Measurements from ENCODE around the gene ADK. TPM values are rescaled to one million over a fixed set of nuclear protein-coding genes. Genes with fewer than 3 reads are reported as not detected.

ADK gene
- total RNA-seq, 1 experiment from 2014 or later, result 159 TPM

GRCh38 chr10:74122060-74122459 lies 29.0 kb upstream of the ADK start:
- ChIA-PET POLR2A (ENCODE audit: unreplicated experiment) (no interaction called here), CTCF (no interaction called here)
- Histone ChIP-seq H3K79me2 (ENCODE audit: low read depth) (no peaks in the 10 kb centered on the region), H3K9me2 (ENCODE audit: insufficient read depth) (no peaks in the 10 kb centered on the region), H3K27ac (no peak overlapping the region), H3K9me3 (ENCODE audit: insufficient read depth, low read depth) (no peaks in the 10 kb centered on the region), H3K27me3 (ENCODE audit: insufficient read depth, low read depth) (no peaks in the 10 kb centered on the region), H2AFZ (no peak overlapping the region), H4K20me1 (ENCODE audit: insufficient read depth) (no peaks in the 10 kb centered on the region), H3K4me2 (no peak overlapping the region), H3K4me3 (no peak overlapping the region), H3K36me3 (ENCODE audit: low read depth) (peaks cover 50% of the 10 kb centered on the region), H3K4me1 (replicated peaks; ENCODE audit: insufficient read depth) (peaks cover 15% of the 10 kb centered on the region), H3F3A (ENCODE audit: insufficient read depth, low read depth) (peaks cover 55% of the 10 kb centered on the region; the same call in 1 of the 2 replicates)
- DNase-seq, result no peak
- TF ChIP-seq CTCF (conservative IDR thresholded peaks at IDR 0.05), result no peak
- no TSS peak for BruUV-seq (replicated peaks)
- intact Hi-C loops (cut with micrococcal nuclease; ENCODE audit: unreplicated experiment), result no loop called here

GRCh38 chr10:74123081-74123480 lies 27.9 kb upstream of the ADK start:
- H3K27me3 ChIP-seq (ENCODE audit: insufficient read depth, low read depth), result no peaks in the 10 kb centered on the region
- no peak overlapping the region for H3K27ac ChIP-seq
- ChIA-PET POLR2A (ENCODE audit: unreplicated experiment) (interaction anchor here (0.5 kb wide), 1 partner anchor 970 kb away, joined by 3 read pairs; no protein-coding TSS in a partner anchor), CTCF (interaction anchor here (0.7 to 0.8 kb wide), 3 partner anchors 115 to 1312 kb away, joined by 3 read pairs; no protein-coding TSS in a partner anchor)
- no TSS peak for BruUV-seq (replicated peaks)
- H2AFZ ChIP-seq, result no peak overlapping the region
- H3F3A ChIP-seq (ENCODE audit: insufficient read depth, low read depth), result peaks cover 44% of the 10 kb centered on the region; the same call in 1 of the 2 replicates
- DNase-seq, result no peak
- no peak overlapping the region for H3K4me2 ChIP-seq
- H4K20me1 ChIP-seq (ENCODE audit: insufficient read depth), result no peaks in the 10 kb centered on the region
- intact Hi-C loops (cut with micrococcal nuclease; ENCODE audit: unreplicated experiment), result no loop called here
- no peaks in the 10 kb centered on the region for H3K79me2 ChIP-seq (ENCODE audit: low read depth)
- H3K4me1 ChIP-seq (replicated peaks; ENCODE audit: insufficient read depth), result peaks cover 15% of the 10 kb centered on the region
- H3K4me3 ChIP-seq, result no peak overlapping the region
- TF ChIP-seq CTCF (conservative IDR thresholded peaks at IDR 0.05), result no peak
- no peak for TF ChIP-seq EZH2 (IDR thresholded peaks at IDR 0.05; ENCODE audit: low read depth)
- no peaks in the 10 kb centered on the region for H3K9me2 ChIP-seq (ENCODE audit: insufficient read depth)
- peaks cover 51% of the 10 kb centered on the region for H3K36me3 ChIP-seq (ENCODE audit: low read depth)
- H3K9me3 ChIP-seq (ENCODE audit: insufficient read depth, low read depth), result no peaks in the 10 kb centered on the region

- POLR2A ChIA-PET (ENCODE audit: unreplicated experiment), result no interaction called here
- Histone ChIP-seq H3K4me1 (replicated peaks; ENCODE audit: insufficient read depth) (no peaks in the 10 kb centered on the region), H2AFZ (no peak overlapping the region), H3K36me3 (ENCODE audit: low read depth) (peaks cover 46% of the 10 kb centered on the region), H3K9me2 (ENCODE audit: insufficient read depth) (no peaks in the 10 kb centered on the region), H3F3A (ENCODE audit: insufficient read depth, low read depth) (no peaks in the 10 kb centered on the region), H3K4me3 (no peak overlapping the region), H3K9me3 (ENCODE audit: insufficient read depth, low read depth) (no peaks in the 10 kb centered on the region), H3K27me3 (ENCODE audit: insufficient read depth, low read depth) (no peaks in the 10 kb centered on the region), H3K27ac (no peak overlapping the region), H3K79me2 (ENCODE audit: low read depth) (no peaks in the 10 kb centered on the region), H3K4me2 (no peak overlapping the region), H4K20me1 (ENCODE audit: insufficient read depth) (peaks cover 5% of the 10 kb centered on the region)
- TF ChIP-seq CTCF (conservative IDR thresholded peaks at IDR 0.05), result no peak
- TF ChIP-seq EZH2 (IDR thresholded peaks at IDR 0.05; ENCODE audit: low read depth), result no peak
- intact Hi-C loops (cut with micrococcal nuclease; ENCODE audit: unreplicated experiment), result no loop called here
- CTCF ChIA-PET, result interaction anchor here (0.6 kb wide), 3 partner anchors 96 to 1102 kb away, joined by 3 to 8 read pairs (median 4); no protein-coding TSS in a partner anchor
- no peak for DNase-seq
- no TSS peak for BruUV-seq (replicated peaks)
Observed at GRCh38 chr10:74133923-74134820, 16.8 kb upstream of the ADK start.
